ENCODE results near the gene NLRP3.

NLRP3 gene

GRCh38 chr1:247444571-247444970 lies 28.6 kb downstream of the NLRP3 start:
- TF ChIP-seq POLR2AphosphoS5 (IDR thresholded peaks at IDR 0.05; ENCODE audit: low read depth, low read length) (no peak), TAF1 (IDR thresholded peaks at IDR 0.05; ENCODE audit: borderline replicate concordance, low read depth, low read length) (no peak), POLR2A (IDR thresholded peaks at IDR 0.05; ENCODE audit: low read depth, low read length) (no peak)
- DNase-seq (ENCODE audit: insufficient read length) (no peak), FAIRE-seq (no peak)

- TF ChIP-seq POLR2A (IDR thresholded peaks at IDR 0.05; ENCODE audit: low read depth, low read length) (no peak), TAF1 (IDR thresholded peaks at IDR 0.05; ENCODE audit: borderline replicate concordance, low read depth, low read length) (no peak), POLR2AphosphoS5 (IDR thresholded peaks at IDR 0.05; ENCODE audit: low read depth, low read length) (no peak)
- DNase-seq (ENCODE audit: insufficient read length), result no peak
- no peak for FAIRE-seq
Observed at GRCh38 chr1:247445526-247446356, 29.8 kb downstream of the NLRP3 start.

- no peak for FAIRE-seq
- DNase-seq (ENCODE audit: insufficient read length), result no peak
- TF ChIP-seq POLR2AphosphoS5 (IDR thresholded peaks at IDR 0.05; ENCODE audit: low read depth, low read length), result no peak
- TF ChIP-seq POLR2A (IDR thresholded peaks at IDR 0.05; ENCODE audit: low read depth, low read length), result no peak
- TF ChIP-seq TAF1 (IDR thresholded peaks at IDR 0.05; ENCODE audit: borderline replicate concordance, low read depth, low read length), result no peak
Observed at GRCh38 chr1:247447162-247447909, 31.4 kb downstream of the NLRP3 start.

GRCh38 chr1:247448107-247448791 lies 32.3 kb downstream of the NLRP3 start:
- no peak for DNase-seq (ENCODE audit: insufficient read length)
- TF ChIP-seq POLR2AphosphoS5 (IDR thresholded peaks at IDR 0.05; ENCODE audit: low read depth, low read length), result no peak
- TF ChIP-seq TAF1 (IDR thresholded peaks at IDR 0.05; ENCODE audit: borderline replicate concordance, low read depth, low read length), result no peak
- TF ChIP-seq POLR2A (IDR thresholded peaks at IDR 0.05; ENCODE audit: low read depth, low read length), result no peak

GRCh38 chr1:247451388-247452010 lies 35.5 kb downstream of the NLRP3 start:
- TF ChIP-seq POLR2A (IDR thresholded peaks at IDR 0.05; ENCODE audit: low read depth, low read length) (no peak), POLR2AphosphoS5 (IDR thresholded peaks at IDR 0.05; ENCODE audit: low read depth, low read length) (no peak), TAF1 (IDR thresholded peaks at IDR 0.05; ENCODE audit: borderline replicate concordance, low read depth, low read length) (no peak)
- DNase-seq (ENCODE audit: insufficient read length), result no peak
- FAIRE-seq, result no peak

More at GRCh38 chr1:247448107-247448791, 32.3 kb downstream of the NLRP3 start:
- FAIRE-seq, result no peak

GRCh38 chr1:247452447-247453039 lies 36.6 kb downstream of the NLRP3 start:
- TF ChIP-seq POLR2A (IDR thresholded peaks at IDR 0.05; ENCODE audit: low read depth, low read length) (no peak), POLR2AphosphoS5 (IDR thresholded peaks at IDR 0.05; ENCODE audit: low read depth, low read length) (no peak), TAF1 (IDR thresholded peaks at IDR 0.05; ENCODE audit: borderline replicate concordance, low read depth, low read length) (no peak)
- FAIRE-seq, result no peak
- DNase-seq (ENCODE audit: insufficient read length), result no peak

- FAIRE-seq (no peak), DNase-seq (ENCODE audit: insufficient read length) (no peak)
- TF ChIP-seq TAF1 (IDR thresholded peaks at IDR 0.05; ENCODE audit: borderline replicate concordance, low read depth, low read length), result no peak
- no peak for TF ChIP-seq POLR2A (IDR thresholded peaks at IDR 0.05; ENCODE audit: low read depth, low read length)
- TF ChIP-seq POLR2AphosphoS5 (IDR thresholded peaks at IDR 0.05; ENCODE audit: low read depth, low read length), result no peak
Observed at GRCh38 chr1:247453245-247453644, 37.3 kb downstream of the NLRP3 start.

- DNase-seq (ENCODE audit: insufficient read length) (no peak), FAIRE-seq (no peak)
- TF ChIP-seq TAF1 (IDR thresholded peaks at IDR 0.05; ENCODE audit: borderline replicate concordance, low read depth, low read length) (no peak), POLR2AphosphoS5 (IDR thresholded peaks at IDR 0.05; ENCODE audit: low read depth, low read length) (no peak), POLR2A (IDR thresholded peaks at IDR 0.05; ENCODE audit: low read depth, low read length) (no peak)
Observed at GRCh38 chr1:247453997-247454396, 38.0 kb downstream of the NLRP3 start.

- no peak for FAIRE-seq
- DNase-seq (ENCODE audit: insufficient read length), result no peak
- TF ChIP-seq POLR2AphosphoS5 (IDR thresholded peaks at IDR 0.05; ENCODE audit: low read depth, low read length) (no peak), TAF1 (IDR thresholded peaks at IDR 0.05; ENCODE audit: borderline replicate concordance, low read depth, low read length) (no peak), POLR2A (IDR thresholded peaks at IDR 0.05; ENCODE audit: low read depth, low read length) (no peak)
Observed at GRCh38 chr1:247456021-247456420, 40.0 kb downstream of the NLRP3 start.

GRCh38 chr1:247456914-247457639 lies 41.1 kb downstream of the NLRP3 start:
- TF ChIP-seq POLR2A (IDR thresholded peaks at IDR 0.05; ENCODE audit: low read depth, low read length), result no peak
- no peak for TF ChIP-seq POLR2AphosphoS5 (IDR thresholded peaks at IDR 0.05; ENCODE audit: low read depth, low read length)
- no peak for TF ChIP-seq TAF1 (IDR thresholded peaks at IDR 0.05; ENCODE audit: borderline replicate concordance, low read depth, low read length)
- DNase-seq (ENCODE audit: insufficient read length) (no peak), FAIRE-seq (no peak)
